OCI-LY1 (cell line): ENCODE measurements around the gene TCN2.

Experiments used
- CTCF ChIP-seq: fragments of 200-600 bp; sonication (generic), shearing (Covaris generic); IDR thresholded peaks from 2 replicates; pipeline ENCODE4 v1.5.1; 2017; ENCODE audit warnings: mild to moderate bottlenecking, antibody characterized with exemption, low read length, moderate library complexity, mixed read lengths
- EZH2 ChIP-seq: fragments of 200-600 bp; sonication (generic), shearing (Covaris generic); IDR thresholded peaks from 2 replicates; pipeline ENCODE4 v1.8.0; 2017; ENCODE audit warnings: borderline replicate concordance, mixed run types, mild to moderate bottlenecking, antibody characterized with exemption, low read length, moderate library complexity, mixed read lengths

GRCh38 chr22:30582051-30582450, 24.9 kb upstream of the TCN2 start:
- no peak for TF ChIP-seq CTCF
- TF ChIP-seq EZH2: no peak
